ENCODE measurements around the gene OSTF1.

The OSTF1 gene

DNA sequence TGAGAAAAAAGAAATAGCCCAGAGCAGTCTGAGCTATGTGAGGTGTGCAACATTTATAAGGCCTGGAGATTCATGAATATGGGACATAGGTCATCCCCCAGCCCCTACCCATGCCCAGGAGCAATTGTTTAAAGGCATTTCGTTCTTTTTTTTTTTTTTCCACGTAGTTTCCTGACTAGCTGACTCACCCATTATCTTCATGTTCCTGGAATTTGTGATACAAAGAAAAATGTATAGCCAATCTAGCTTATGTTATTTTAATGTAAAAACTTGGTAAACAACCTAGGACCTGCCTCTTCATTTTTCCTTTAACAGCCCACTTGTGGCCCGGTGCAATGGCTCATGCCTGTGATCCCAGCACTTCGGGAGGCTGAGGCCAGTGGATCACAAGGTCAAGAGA is 81.3 kb downstream of the OSTF1 start:
- no peak for DNase-seq

GRCh38 chr9:75170898-75171360 is 82.6 kb downstream of the OSTF1 start:
- no peak for DNase-seq

DNA sequence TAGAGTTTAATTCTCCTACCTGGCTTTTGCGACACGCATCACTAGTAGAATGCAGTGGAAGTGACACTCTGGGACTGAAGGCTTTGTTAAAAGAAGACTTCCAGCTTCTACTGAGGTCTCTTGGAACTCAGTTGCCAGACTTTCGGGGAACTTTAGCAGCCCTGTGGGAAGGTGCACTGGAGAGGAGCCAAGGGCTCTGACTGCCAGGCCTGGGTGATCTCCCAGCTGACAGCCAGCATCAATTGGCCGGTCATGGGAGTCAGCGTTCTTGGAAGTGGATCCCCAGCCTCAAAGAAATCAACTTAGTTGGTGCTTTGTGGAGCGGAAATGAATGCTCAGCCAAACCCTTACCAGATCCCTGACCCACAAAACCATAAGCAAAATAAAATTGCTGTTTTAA is 87.1 kb downstream of the OSTF1 start:
- DNase-seq, result no peak

DNA sequence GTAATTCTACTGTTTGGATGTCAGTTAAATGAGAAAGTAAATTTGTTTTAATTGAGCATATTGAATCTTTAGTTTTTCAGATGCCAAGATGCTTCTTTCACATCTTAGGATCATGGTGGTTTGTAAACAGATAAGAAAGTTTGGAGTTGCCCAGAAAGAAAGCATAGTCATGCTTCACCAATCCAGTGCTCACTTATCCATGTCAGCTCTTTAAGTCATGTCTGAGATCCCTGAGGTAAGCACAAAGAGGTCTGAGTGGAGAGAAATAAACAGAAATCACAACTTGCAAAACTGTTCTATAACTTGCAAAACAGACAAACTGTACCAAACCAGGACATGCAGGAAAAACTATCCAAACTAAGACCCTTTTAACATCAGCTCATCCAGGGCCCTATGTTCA is 87.7 kb downstream of the OSTF1 start:
- no peak for DNase-seq

DNA sequence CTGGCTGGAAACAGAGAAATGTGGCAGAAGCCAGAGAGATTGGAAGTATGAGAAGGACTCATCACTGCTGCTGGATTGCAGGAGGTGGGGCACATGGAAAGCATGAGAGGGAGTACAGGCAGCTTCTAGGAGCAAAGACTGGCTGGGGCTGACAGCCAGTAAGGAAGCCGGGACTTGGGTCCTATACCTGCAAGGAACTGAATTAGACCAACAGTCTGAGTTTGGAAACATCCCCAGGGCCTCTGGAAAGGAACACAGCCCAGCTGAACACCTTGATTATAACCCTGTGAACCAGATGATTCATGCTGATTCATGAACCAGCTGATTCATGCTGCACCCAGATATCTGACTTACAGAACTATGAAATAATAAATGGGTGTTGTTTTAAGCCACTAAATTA is 93.4 kb downstream of the OSTF1 start:
- DNase-seq, result no peak

GRCh38 chr9:75183306-75183705 is 95.0 kb downstream of the OSTF1 start:
- no peak for DNase-seq

GRCh38 chr9:75184471-75184870 is 96.2 kb downstream of the OSTF1 start:
- DNase-seq, result no peak

- peak; percentile 12 for DNase-seq
Observed at GRCh38 chr9:75185585-75186170, 97.4 kb downstream of the OSTF1 start.

- no peak for DNase-seq
Observed at GRCh38 chr9:75186767-75187380, 98.6 kb downstream of the OSTF1 start.

GRCh38 chr9:75188756-75189155 is 100.4 kb downstream of the OSTF1 start:
- no peak for DNase-seq

GRCh38 chr9:75190762-75191161 is 102.4 kb downstream of the OSTF1 start:
- no peak for DNase-seq
